ENCODE data around the gene LRRK1. TPM values are rescaled to one million over a fixed set of nuclear protein-coding genes. Genes with fewer than 3 reads are reported as not detected.

The LRRK1 gene
- total and polyA plus RNA-seq, 2 of the 13 experiments (the other 11 are each of a cell fraction or from before 2014, with no cell fraction given) = 0.13 to 1.2 TPM

GRCh38 chr15:101091080-101092017, 172.2 kb downstream of the LRRK1 start (continued):
- TF ChIP-seq DNMT1 (CRISPR knock-in tag; IDR thresholded peaks at IDR 0.05) = no peak
- TF ChIP-seq EP300 (IDR thresholded peaks at IDR 0.05; ENCODE audit: low read depth in 2 of 2, low read length in 2 of 2) = peak; percentile 44 to 85; a peak in 3 of 4 replicates
- peak; percentile 86; the same call in 1 of the 2 replicates for TF ChIP-seq EP300 (CRISPR knock-in tag; IDR thresholded peaks at IDR 0.05; ENCODE audit: borderline replicate concordance)
- TF ChIP-seq HOMEZ (CRISPR knock-in tag; IDR thresholded peaks at IDR 0.05; ENCODE audit: low read depth) = 0 out of 2 replicates have a peak, but pooled peaks have one; percentile 45
- TF ChIP-seq, protein P1, sequence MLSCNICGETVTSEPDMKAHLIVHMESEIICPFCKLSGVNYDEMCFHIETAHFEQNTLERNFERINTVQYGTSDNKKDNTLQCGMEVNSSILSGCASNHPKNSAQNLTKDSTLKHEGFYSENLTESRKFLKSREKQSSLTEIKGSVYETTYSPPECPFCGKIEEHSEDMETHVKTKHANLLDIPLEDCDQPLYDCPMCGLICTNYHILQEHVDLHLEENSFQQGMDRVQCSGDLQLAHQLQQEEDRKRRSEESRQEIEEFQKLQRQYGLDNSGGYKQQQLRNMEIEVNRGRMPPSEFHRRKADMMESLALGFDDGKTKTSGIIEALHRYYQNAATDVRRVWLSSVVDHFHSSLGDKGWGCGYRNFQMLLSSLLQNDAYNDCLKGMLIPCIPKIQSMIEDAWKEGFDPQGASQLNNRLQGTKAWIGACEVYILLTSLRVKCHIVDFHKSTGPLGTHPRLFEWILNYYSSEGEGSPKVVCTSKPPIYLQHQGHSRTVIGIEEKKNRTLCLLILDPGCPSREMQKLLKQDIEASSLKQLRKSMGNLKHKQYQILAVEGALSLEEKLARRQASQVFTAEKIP (CRISPR knock-in tag; IDR thresholded peaks at IDR 0.05; ENCODE audit: borderline replicate concordance) = no peak
- 0 out of 2 replicates have a peak, but pooled peaks have one; percentile 4 for TF ChIP-seq NFYC (CRISPR knock-in tag; IDR thresholded peaks at IDR 0.05)
- no peak; the same call in 1 of the 2 replicates for TF ChIP-seq ZNF354B (CRISPR knock-in tag; IDR thresholded peaks at IDR 0.05)
- peak; percentile 75; the same call in 1 of the 2 replicates for TF ChIP-seq JUN (CRISPR knock-in tag; IDR thresholded peaks at IDR 0.05)
- peak; percentile 81; the same call in 1 of the 2 replicates for TF ChIP-seq ISL2 (CRISPR knock-in tag; IDR thresholded peaks at IDR 0.05)
- TF ChIP-seq ZNF550 (CRISPR knock-in tag; IDR thresholded peaks at IDR 0.05; ENCODE audit: borderline replicate concordance) = 0 out of 2 replicates have a peak, but pooled peaks have one; percentile 37
- TF ChIP-seq ZNF792 (CRISPR knock-in tag; IDR thresholded peaks at IDR 0.05) = peak; percentile 73
- TF ChIP-seq MTF2 (CRISPR knock-in tag; IDR thresholded peaks at IDR 0.05; ENCODE audit: borderline replicate concordance) = no peak
- TF ChIP-seq MLXIP (CRISPR knock-in tag; IDR thresholded peaks at IDR 0.05; ENCODE audit: borderline replicate concordance) = no peak
- no peak for TF ChIP-seq PAF1 (CRISPR knock-in tag; IDR thresholded peaks at IDR 0.05)
- no peak for TF ChIP-seq SP140L (CRISPR knock-in tag; IDR thresholded peaks at IDR 0.05; ENCODE audit: borderline replicate concordance)
- no peak for TF ChIP-seq HNRNPUL1 (IDR thresholded peaks at IDR 0.05; ENCODE audit: low read depth, low read length)
- TF ChIP-seq ATF6 (CRISPR knock-in tag; conservative IDR thresholded peaks at IDR 0.05) = no peak
- no peak for TF ChIP-seq ZNF562 (CRISPR knock-in tag; IDR thresholded peaks at IDR 0.05; ENCODE audit: borderline replicate concordance)
- no peak for TF ChIP-seq MTF1 (CRISPR knock-in tag; IDR thresholded peaks at IDR 0.05)
